Fibroblast of lung (primary cell): ENCODE measurements around the gene NEDD4L. TPM values are rescaled to one million over a fixed set of nuclear protein-coding genes. Genes with fewer than 3 reads are reported as not detected.

Experiments used
- DNase-seq, 2 donors: peaks; one replicate each; pipeline versions ENCODE4 v3.0.0 to v3.0.0-alpha.2; 2010; ENCODE audit warnings: low read depth in 2 of 2
- H2AFZ ChIP-seq: 2 replicates; pipeline ENCODE4 v1.5.1; 2012; ENCODE audit warnings: low read length, control low read depth, inconsistent platforms
- H3K27ac ChIP-seq: 2 replicates; pipeline ENCODE4 v1.5.1; 2011; ENCODE audit warnings: low read length, control low read depth; ENCODE audit not compliant: insufficient read depth
- H3K27me3 ChIP-seq: 2 replicates; pipeline ENCODE4 v1.5.1; 2011; ENCODE audit warnings: mild to moderate bottlenecking, low read length; ENCODE audit not compliant: control insufficient read depth, insufficient read depth
- H3K36me3 ChIP-seq: 2 replicates; pipeline ENCODE4 v1.5.1; 2011; ENCODE audit warnings: low read length; ENCODE audit not compliant: control insufficient read depth, insufficient read depth
- H3K4me1 ChIP-seq: 2 replicates; pipeline ENCODE4 v1.5.1; 2011; ENCODE audit warnings: low read length; ENCODE audit not compliant: control insufficient read depth, insufficient read depth; ENCODE audit errors: extremely low read depth
- H3K4me2 ChIP-seq: 2 replicates; pipeline ENCODE4 v1.5.1; 2011; ENCODE audit warnings: low read length, control low read depth; ENCODE audit not compliant: insufficient read depth; ENCODE audit errors: extremely low read depth
- H3K4me3 ChIP-seq, 4 experiments: fragments of 200-600 bp in 1 of 4; sonication (generic) in 1 of 4; replicated peaks in 1 of 4; 2 replicates each; pipeline ENCODE4 v1.5.1; 2011 to 2016; ENCODE audit warnings: low read length in 4 of 4, low read depth in 3 of 4, mild to moderate bottlenecking in 3 of 4, control low read depth in 2 of 4, inconsistent platforms in 1 of 4, mixed read lengths in 1 of 4; ENCODE audit not compliant: insufficient read depth in 1 of 4; ENCODE audit errors: control extremely low read depth in 1 of 4
- H3K79me2 ChIP-seq: 2 replicates; pipeline ENCODE4 v1.5.1; 2012; ENCODE audit warnings: mild to moderate bottlenecking, low read length, inconsistent platforms; ENCODE audit not compliant: control insufficient read depth, insufficient read depth
- H3K9ac ChIP-seq: 2 replicates; pipeline ENCODE4 v1.5.1; 2011; ENCODE audit warnings: mild to moderate bottlenecking, low read length, control low read depth; ENCODE audit not compliant: insufficient read depth
- H3K9me3 ChIP-seq: 2 replicates; pipeline ENCODE4 v1.5.1; 2012; ENCODE audit warnings: low read depth, low read length; ENCODE audit not compliant: control insufficient read depth, insufficient read depth
- H4K20me1 ChIP-seq: 2 replicates; pipeline ENCODE4 v1.5.1; 2011; ENCODE audit warnings: low read length; ENCODE audit not compliant: control insufficient read depth, insufficient read depth; ENCODE audit errors: extremely low read depth
- EZH2 ChIP-seq: IDR thresholded peaks from 2 replicates; pipeline ENCODE4 v1.5.1; 2012; ENCODE audit warnings: low read length, control low read depth, mild to moderate bottlenecking; ENCODE audit errors: missing control alignments
- polyA plus RNA-seq, 2 donors: library from polyadenylated mRNA; depleted of rRNA in 1 of 2; stranded (reverse) in 1 of 2; unstranded in 1 of 2; fragments of >200 nt; gene quantifications; 2 replicates each; pipeline ENCODE4 v1.2.1, GENCODE V29; 2011 to 2012; ENCODE audit warnings: missing spikeins in 1 of 2
- total RNA-seq: library from RNA; depleted of rRNA; stranded (reverse); fragments of >200 nt; gene quantifications from 2 replicates; pipeline ENCODE4 v1.2.1, GENCODE V29; 2014
- TF ChIP-seq, protein P1 (sequence below), 2 donors: IDR thresholded peaks in 1 of 2; conservative IDR thresholded peaks in 1 of 2; 1 replicate in 1 of 2; 2 replicates in 1 of 2; pipeline ENCODE4 v1.5.1; 2011 to 2012; ENCODE audit warnings: low read length in 2 of 2, control low read depth in 1 of 2, inconsistent platforms in 1 of 2, low read depth in 1 of 2, mild to moderate bottlenecking in 1 of 2

The NEDD4L gene
- total and polyA plus RNA-seq, 2 donors (not counting 1 experiment from before 2014, with no cell fraction given), result 5.5 to 18.7 TPM

DNA sequence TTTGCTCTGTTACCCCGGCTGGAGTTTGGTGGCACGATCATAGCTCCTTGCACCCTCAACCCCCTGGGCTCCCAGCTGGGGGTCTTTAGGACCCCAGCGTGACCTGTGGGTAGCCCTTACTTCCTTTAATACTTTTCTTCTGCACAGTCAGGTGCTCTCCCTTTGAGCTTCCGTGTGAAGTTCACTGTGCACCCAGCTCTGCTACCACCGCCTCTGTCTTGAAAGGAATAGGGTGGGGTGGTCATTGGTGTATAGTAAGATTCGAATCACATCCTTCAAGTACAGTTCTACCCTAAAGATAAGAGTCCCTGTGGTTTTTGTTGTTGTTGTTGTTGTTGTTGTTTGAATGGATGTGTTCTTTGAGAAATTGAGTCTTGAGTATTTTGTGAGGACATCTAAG is 267.4 kb downstream of the NEDD4L start:
- Histone ChIP-seq H3K27me3 (no peaks in the 10 kb centered on the region), H3K4me2 (no peak overlapping the region), H3K36me3 (no peaks in the 10 kb centered on the region), H3K27ac (no peak overlapping the region), H3K4me1 (peaks cover 2% of the 10 kb centered on the region), H3K4me3 (no peak overlapping the region), H4K20me1 (no peaks in the 10 kb centered on the region), H3K9ac (no peak overlapping the region), H2AFZ (no peak overlapping the region), H3K9me3 (no peaks in the 10 kb centered on the region), H3K79me2 (no peaks in the 10 kb centered on the region)
- DNase-seq, result no peak
- no peak for TF ChIP-seq EZH2
- TF ChIP-seq, protein P1, sequence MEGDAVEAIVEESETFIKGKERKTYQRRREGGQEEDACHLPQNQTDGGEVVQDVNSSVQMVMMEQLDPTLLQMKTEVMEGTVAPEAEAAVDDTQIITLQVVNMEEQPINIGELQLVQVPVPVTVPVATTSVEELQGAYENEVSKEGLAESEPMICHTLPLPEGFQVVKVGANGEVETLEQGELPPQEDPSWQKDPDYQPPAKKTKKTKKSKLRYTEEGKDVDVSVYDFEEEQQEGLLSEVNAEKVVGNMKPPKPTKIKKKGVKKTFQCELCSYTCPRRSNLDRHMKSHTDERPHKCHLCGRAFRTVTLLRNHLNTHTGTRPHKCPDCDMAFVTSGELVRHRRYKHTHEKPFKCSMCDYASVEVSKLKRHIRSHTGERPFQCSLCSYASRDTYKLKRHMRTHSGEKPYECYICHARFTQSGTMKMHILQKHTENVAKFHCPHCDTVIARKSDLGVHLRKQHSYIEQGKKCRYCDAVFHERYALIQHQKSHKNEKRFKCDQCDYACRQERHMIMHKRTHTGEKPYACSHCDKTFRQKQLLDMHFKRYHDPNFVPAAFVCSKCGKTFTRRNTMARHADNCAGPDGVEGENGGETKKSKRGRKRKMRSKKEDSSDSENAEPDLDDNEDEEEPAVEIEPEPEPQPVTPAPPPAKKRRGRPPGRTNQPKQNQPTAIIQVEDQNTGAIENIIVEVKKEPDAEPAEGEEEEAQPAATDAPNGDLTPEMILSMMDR (conservative IDR thresholded peaks at IDR 0.05 in 1 of 2, IDR thresholded peaks at IDR 0.05 in 1 of 2; ENCODE audit: low read depth in 1 of 2, low read length in 2 of 2), result no peak

DNA sequence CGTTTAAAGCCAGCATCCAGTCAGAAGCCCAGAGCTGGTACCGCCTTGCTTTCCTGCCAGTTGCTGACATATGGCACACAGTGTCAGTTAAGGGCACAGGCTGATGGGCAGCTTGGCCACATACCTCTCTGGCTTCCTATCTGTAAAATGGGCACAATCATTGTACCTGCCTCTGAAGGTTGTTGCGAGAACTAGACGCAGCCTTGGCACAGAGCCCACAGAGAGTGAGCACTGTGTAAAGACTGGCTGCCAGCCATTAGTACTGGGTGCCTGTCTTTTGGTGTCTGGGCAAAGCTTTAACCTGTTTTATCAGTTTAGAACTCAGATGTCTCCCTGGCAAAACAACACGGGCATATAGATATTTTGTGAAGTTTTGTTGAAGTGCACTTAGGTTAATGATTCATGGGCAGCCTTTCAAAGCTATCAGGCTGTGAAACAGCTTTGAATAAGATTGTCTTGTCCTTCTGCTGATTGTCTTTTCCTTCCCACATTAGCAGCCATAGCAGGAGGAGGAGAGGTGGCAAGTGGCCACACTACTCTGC is 269.5 kb downstream of the NEDD4L start:
- Histone ChIP-seq H3K27me3 (no peaks in the 10 kb centered on the region), H3K4me2 (no peak overlapping the region), H2AFZ (no peak overlapping the region), H3K79me2 (no peaks in the 10 kb centered on the region), H4K20me1 (no peaks in the 10 kb centered on the region), H3K4me1 (peaks cover 2% of the 10 kb centered on the region), H3K36me3 (no peaks in the 10 kb centered on the region), H3K9ac (no peak overlapping the region), H3K27ac (no peak overlapping the region), H3K4me3 (no peak overlapping the region), H3K9me3 (no peaks in the 10 kb centered on the region)
- no peak for DNase-seq
- TF ChIP-seq, protein P1 (conservative IDR thresholded peaks at IDR 0.05 in 1 of 2, IDR thresholded peaks at IDR 0.05 in 1 of 2; ENCODE audit: low read depth in 1 of 2, low read length in 2 of 2), result no peak
- no peak for TF ChIP-seq EZH2

DNA sequence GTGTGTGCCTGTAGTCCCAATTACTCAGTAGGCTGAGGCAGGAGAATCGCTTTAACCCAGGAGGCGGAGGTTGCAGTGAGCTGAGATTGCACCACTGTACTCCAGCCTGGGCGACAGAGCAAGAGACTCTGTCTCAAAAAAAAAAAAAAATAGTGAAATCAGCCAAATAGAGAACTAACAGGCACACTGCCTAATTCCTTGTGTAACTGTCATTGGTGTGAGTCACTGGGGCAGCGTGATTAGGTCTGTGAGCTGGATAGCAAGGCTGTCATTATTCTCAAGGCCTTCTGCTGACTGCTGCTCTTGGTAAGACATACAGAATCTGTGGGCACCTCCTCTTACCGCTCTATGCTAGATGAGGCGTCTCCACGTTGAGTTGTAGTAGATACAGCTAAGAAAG is 270.3 kb downstream of the NEDD4L start:
- DNase-seq, result peak; percentile 95 to 96
- H4K20me1 ChIP-seq, result no peaks in the 10 kb centered on the region
- no peak overlapping the region for H3K4me2 ChIP-seq
- no peaks in the 10 kb centered on the region for H3K79me2 ChIP-seq
- no peak overlapping the region for H3K9ac ChIP-seq
- no peak overlapping the region for H3K4me3 ChIP-seq
- no peak overlapping the region for H3K27ac ChIP-seq
- TF ChIP-seq, protein P1 (conservative IDR thresholded peaks at IDR 0.05 in 1 of 2, IDR thresholded peaks at IDR 0.05 in 1 of 2; ENCODE audit: low read depth in 1 of 2, low read length in 2 of 2), result no peak
- no peak for TF ChIP-seq EZH2
- no peaks in the 10 kb centered on the region for H3K9me3 ChIP-seq
- no peaks in the 10 kb centered on the region for H3K27me3 ChIP-seq
- peaks cover 2% of the 10 kb centered on the region for H3K4me1 ChIP-seq
- H2AFZ ChIP-seq, result no peak overlapping the region
- H3K36me3 ChIP-seq, result no peaks in the 10 kb centered on the region
